Measurements from ENCODE around the gene CEP95. TPM values are rescaled to one million over a fixed set of nuclear protein-coding genes. Genes with fewer than 3 reads are reported as not detected.
A peak's percentile ranks its signal among the peaks of the same experiment; 100 is the strongest.

Gene CEP95
- total and polyA plus RNA-seq, 2 of the 13 experiments (the other 11 are each of a cell fraction or from before 2014, with no cell fraction given), result 65.9 to 68.8 TPM

DNA sequence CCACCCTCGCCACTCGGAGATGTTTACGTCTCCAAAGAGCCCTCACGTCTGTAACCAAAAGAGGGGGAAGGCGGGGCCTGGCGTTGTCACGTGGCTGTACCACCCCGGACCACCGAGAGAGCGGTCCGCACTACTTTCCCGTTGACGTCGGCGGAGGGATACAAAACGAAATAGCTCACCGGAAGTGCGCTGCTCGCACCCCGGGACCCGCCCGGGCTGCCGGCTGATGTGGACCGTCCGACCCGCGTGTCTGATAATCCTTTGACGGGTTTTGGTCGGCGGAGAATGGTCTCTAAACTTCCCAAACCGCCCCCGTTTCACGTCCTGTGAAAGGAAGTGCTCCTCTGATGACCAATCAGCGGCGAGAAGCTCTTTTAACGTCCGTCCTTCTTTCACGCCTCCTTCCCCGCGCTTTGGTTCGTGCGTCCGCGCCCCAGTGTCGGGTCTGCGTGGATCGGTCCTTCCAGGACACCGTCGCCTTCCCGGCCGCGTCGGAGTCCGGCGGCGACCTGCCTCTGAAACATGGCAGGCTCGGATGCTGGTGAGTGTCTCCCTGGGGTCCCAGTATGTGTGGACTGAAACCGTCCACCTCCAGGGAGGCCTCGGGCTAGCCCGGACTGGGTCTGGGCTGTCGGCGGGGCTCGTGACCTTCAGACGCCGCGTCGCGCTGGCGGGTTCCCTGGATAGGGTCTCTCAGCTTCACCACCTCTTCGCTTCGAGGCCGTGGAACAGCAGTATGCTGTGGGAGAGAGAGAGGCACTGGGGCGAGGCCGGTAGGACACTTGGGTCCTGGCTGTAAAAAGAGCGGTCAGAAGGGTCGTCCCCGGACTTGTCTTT, at the start of gene CEP95 (continued):
- TF ChIP-seq, protein P1, sequence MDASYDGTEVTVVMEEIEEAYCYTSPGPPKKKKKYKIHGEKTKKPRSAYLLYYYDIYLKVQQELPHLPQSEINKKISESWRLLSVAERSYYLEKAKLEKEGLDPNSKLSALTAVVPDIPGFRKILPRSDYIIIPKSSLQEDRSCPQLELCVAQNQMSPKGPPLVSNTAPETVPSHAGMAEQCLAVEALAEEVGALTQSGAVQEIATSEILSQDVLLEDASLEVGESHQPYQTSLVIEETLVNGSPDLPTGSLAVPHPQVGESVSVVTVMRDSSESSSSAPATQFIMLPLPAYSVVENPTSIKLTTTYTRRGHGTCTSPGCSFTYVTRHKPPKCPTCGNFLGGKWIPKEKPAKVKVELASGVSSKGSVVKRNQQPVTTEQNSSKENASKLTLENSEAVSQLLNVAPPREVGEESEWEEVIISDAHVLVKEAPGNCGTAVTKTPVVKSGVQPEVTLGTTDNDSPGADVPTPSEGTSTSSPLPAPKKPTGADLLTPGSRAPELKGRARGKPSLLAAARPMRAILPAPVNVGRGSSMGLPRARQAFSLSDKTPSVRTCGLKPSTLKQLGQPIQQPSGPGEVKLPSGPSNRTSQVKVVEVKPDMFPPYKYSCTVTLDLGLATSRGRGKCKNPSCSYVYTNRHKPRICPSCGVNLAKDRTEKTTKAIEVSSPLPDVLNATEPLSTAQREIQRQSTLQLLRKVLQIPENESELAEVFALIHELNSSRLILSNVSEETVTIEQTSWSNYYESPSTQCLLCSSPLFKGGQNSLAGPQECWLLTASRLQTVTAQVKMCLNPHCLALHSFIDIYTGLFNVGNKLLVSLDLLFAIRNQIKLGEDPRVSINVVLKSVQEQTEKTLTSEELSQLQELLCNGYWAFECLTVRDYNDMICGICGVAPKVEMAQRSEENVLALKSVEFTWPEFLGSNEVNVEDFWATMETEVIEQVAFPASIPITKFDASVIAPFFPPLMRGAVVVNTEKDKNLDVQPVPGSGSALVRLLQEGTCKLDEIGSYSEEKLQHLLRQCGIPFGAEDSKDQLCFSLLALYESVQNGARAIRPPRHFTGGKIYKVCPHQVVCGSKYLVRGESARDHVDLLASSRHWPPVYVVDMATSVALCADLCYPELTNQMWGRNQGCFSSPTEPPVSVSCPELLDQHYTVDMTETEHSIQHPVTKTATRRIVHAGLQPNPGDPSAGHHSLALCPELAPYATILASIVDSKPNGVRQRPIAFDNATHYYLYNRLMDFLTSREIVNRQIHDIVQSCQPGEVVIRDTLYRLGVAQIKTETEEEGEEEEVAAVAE (CRISPR knock-in tag; IDR thresholded peaks at IDR 0.05; ENCODE audit: borderline replicate concordance), result no peak; the same call in 1 of the 2 replicates
- TF ChIP-seq, protein P2, sequence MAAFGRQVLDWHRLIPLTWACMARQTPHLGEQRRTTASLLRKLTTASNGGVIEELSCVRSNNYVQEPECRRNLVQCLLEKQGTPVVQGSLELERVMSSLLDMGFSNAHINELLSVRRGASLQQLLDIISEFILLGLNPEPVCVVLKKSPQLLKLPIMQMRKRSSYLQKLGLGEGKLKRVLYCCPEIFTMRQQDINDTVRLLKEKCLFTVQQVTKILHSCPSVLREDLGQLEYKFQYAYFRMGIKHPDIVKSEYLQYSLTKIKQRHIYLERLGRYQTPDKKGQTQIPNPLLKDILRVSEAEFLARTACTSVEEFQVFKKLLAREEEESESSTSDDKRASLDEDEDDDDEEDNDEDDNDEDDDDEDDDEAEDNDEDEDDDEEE (CRISPR knock-in tag; IDR thresholded peaks at IDR 0.05), result peak; percentile 80
- TF ChIP-seq ZBTB38 (CRISPR knock-in tag; IDR thresholded peaks at IDR 0.05) (peak; percentile 7; the same call in 1 of the 2 replicates), ZNF354B (CRISPR knock-in tag; IDR thresholded peaks at IDR 0.05) (peak; percentile 82; the same call in 1 of the 2 replicates), ZNF720 (CRISPR knock-in tag; IDR thresholded peaks at IDR 0.05) (no peak), ZNF264 (CRISPR knock-in tag; IDR thresholded peaks at IDR 0.05) (no peak; the same call in 1 of the 2 replicates), ISL2 (CRISPR knock-in tag; IDR thresholded peaks at IDR 0.05) (peak; percentile 30), ZNF572 (CRISPR knock-in tag; IDR thresholded peaks at IDR 0.05) (peak; percentile 90)
- TF ChIP-seq, protein P3, sequence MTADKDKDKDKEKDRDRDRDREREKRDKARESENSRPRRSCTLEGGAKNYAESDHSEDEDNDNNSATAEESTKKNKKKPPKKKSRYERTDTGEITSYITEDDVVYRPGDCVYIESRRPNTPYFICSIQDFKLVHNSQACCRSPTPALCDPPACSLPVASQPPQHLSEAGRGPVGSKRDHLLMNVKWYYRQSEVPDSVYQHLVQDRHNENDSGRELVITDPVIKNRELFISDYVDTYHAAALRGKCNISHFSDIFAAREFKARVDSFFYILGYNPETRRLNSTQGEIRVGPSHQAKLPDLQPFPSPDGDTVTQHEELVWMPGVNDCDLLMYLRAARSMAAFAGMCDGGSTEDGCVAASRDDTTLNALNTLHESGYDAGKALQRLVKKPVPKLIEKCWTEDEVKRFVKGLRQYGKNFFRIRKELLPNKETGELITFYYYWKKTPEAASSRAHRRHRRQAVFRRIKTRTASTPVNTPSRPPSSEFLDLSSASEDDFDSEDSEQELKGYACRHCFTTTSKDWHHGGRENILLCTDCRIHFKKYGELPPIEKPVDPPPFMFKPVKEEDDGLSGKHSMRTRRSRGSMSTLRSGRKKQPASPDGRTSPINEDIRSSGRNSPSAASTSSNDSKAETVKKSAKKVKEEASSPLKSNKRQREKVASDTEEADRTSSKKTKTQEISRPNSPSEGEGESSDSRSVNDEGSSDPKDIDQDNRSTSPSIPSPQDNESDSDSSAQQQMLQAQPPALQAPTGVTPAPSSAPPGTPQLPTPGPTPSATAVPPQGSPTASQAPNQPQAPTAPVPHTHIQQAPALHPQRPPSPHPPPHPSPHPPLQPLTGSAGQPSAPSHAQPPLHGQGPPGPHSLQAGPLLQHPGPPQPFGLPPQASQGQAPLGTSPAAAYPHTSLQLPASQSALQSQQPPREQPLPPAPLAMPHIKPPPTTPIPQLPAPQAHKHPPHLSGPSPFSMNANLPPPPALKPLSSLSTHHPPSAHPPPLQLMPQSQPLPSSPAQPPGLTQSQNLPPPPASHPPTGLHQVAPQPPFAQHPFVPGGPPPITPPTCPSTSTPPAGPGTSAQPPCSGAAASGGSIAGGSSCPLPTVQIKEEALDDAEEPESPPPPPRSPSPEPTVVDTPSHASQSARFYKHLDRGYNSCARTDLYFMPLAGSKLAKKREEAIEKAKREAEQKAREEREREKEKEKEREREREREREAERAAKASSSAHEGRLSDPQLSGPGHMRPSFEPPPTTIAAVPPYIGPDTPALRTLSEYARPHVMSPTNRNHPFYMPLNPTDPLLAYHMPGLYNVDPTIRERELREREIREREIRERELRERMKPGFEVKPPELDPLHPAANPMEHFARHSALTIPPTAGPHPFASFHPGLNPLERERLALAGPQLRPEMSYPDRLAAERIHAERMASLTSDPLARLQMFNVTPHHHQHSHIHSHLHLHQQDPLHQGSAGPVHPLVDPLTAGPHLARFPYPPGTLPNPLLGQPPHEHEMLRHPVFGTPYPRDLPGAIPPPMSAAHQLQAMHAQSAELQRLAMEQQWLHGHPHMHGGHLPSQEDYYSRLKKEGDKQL (CRISPR knock-in tag; IDR thresholded peaks at IDR 0.05; ENCODE audit: low read depth), result peak; percentile 33
- TF ChIP-seq, protein P4, sequence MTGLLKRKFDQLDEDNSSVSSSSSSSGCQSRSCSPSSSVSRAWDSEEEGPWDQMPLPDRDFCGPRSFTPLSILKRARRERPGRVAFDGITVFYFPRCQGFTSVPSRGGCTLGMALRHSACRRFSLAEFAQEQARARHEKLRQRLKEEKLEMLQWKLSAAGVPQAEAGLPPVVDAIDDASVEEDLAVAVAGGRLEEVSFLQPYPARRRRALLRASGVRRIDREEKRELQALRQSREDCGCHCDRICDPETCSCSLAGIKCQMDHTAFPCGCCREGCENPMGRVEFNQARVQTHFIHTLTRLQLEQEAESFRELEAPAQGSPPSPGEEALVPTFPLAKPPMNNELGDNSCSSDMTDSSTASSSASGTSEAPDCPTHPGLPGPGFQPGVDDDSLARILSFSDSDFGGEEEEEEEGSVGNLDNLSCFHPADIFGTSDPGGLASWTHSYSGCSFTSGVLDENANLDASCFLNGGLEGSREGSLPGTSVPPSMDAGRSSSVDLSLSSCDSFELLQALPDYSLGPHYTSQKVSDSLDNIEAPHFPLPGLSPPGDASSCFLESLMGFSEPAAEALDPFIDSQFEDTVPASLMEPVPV (CRISPR knock-in tag; IDR thresholded peaks at IDR 0.05), result no peak; the same call in 1 of the 2 replicates
- TF ChIP-seq, protein P5, sequence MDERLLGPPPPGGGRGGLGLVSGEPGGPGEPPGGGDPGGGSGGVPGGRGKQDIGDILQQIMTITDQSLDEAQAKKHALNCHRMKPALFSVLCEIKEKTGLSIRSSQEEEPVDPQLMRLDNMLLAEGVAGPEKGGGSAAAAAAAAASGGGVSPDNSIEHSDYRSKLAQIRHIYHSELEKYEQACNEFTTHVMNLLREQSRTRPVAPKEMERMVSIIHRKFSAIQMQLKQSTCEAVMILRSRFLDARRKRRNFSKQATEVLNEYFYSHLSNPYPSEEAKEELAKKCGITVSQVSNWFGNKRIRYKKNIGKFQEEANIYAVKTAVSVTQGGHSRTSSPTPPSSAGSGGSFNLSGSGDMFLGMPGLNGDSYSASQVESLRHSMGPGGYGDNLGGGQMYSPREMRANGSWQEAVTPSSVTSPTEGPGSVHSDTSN (CRISPR knock-in tag; IDR thresholded peaks at IDR 0.05), result no peak

Measured in HepG2 (cell line).